GM12878 (cell line): ENCODE data around the gene AIG1.

Experiments used
- EZH2 ChIP-seq: IDR thresholded peaks from 2 replicates; pipeline ENCODE4 v1.6.1; 2012; ENCODE audit warnings: low read depth, mild to moderate bottlenecking, control low read depth, inconsistent platforms, low read length, borderline replicate concordance; ENCODE audit not compliant: control insufficient read depth
- MEF2A ChIP-seq: IDR thresholded peaks from 2 replicates; pipeline ENCODE4 v1.6.1; 2011; ENCODE audit warnings: low read depth, mild to moderate bottlenecking, low read length, moderate library complexity; ENCODE audit not compliant: insufficient read depth
- NR2C1 ChIP-seq: fragments of 450-650 bp; IDR thresholded peaks from 2 replicates; pipeline ENCODE4 v1.6.1; 2017; ENCODE audit warnings: antibody characterized with exemption, mild to moderate bottlenecking, moderate library complexity
- NR2C2 ChIP-seq: IDR thresholded peaks from 2 replicates; pipeline ENCODE4 v1.6.1; 2011; ENCODE audit warnings: borderline replicate concordance, low read depth; ENCODE audit not compliant: control insufficient read depth, insufficient read length
- NRF1 ChIP-seq: conservative IDR thresholded peaks from 2 replicates; pipeline ENCODE4 v1.6.1; 2011; ENCODE audit warnings: mild to moderate bottlenecking, low read depth, low read length, improper control_type of control experiment
- POLR2AphosphoS5 ChIP-seq: IDR thresholded peaks from 2 replicates; pipeline ENCODE4 v1.6.1; 2011; ENCODE audit warnings: mild to moderate bottlenecking, low read length, inconsistent platforms
- ZNF207 ChIP-seq: fragments of 450-650 bp; IDR thresholded peaks from 2 replicates; pipeline ENCODE4 v1.6.1; 2014; ENCODE audit warnings: antibody characterized with exemption, mild to moderate bottlenecking, borderline replicate concordance
- TF ChIP-seq, protein P1 (sequence below): IDR thresholded peaks from 2 replicates; pipeline ENCODE4 v1.6.1; 2011; ENCODE audit warnings: low read depth, low read length, improper control_type of control experiment, borderline replicate concordance
- TF ChIP-seq, protein P2 (sequence below), 3 experiments: IDR thresholded peaks in 2 of 3; conservative IDR thresholded peaks in 1 of 3; 2 replicates each; pipeline ENCODE4 v1.5.1; 2011; ENCODE audit warnings: low read depth in 3 of 3, low read length in 3 of 3, mild to moderate bottlenecking in 3 of 3, control low read depth in 2 of 3, moderate library complexity in 2 of 3, inconsistent platforms in 1 of 3, mixed read lengths in 1 of 3; ENCODE audit not compliant: control insufficient read depth in 2 of 3, insufficient read depth in 1 of 3; ENCODE audit errors: extremely low read depth in 1 of 3

DNA sequence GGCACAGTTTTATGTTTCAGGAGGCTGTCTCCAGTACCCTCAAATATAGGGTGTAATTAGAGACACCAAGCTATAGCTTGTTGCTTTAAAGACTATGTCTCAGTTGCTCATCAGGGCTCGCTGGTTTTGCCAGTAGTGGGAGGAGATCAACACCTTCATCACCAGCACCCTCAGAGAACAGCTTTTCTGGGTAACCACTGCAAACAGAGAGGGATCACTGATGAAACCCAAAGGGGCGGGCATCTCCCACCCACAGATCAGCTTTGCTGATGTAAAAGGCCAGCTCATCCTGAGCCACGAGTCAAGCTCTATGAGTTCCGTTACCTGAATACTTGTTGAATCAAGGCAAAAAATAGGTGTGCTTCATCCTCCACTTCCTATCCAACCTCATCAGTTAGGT, 187.7 kb downstream of the AIG1 start:
- TF ChIP-seq, protein P1, sequence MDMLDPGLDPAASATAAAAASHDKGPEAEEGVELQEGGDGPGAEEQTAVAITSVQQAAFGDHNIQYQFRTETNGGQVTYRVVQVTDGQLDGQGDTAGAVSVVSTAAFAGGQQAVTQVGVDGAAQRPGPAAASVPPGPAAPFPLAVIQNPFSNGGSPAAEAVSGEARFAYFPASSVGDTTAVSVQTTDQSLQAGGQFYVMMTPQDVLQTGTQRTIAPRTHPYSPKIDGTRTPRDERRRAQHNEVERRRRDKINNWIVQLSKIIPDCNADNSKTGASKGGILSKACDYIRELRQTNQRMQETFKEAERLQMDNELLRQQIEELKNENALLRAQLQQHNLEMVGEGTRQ = no peak
- no peak for TF ChIP-seq MEF2A
- TF ChIP-seq, protein P2, sequence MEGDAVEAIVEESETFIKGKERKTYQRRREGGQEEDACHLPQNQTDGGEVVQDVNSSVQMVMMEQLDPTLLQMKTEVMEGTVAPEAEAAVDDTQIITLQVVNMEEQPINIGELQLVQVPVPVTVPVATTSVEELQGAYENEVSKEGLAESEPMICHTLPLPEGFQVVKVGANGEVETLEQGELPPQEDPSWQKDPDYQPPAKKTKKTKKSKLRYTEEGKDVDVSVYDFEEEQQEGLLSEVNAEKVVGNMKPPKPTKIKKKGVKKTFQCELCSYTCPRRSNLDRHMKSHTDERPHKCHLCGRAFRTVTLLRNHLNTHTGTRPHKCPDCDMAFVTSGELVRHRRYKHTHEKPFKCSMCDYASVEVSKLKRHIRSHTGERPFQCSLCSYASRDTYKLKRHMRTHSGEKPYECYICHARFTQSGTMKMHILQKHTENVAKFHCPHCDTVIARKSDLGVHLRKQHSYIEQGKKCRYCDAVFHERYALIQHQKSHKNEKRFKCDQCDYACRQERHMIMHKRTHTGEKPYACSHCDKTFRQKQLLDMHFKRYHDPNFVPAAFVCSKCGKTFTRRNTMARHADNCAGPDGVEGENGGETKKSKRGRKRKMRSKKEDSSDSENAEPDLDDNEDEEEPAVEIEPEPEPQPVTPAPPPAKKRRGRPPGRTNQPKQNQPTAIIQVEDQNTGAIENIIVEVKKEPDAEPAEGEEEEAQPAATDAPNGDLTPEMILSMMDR (IDR thresholded peaks at IDR 0.05 in 2 of 3, conservative IDR thresholded peaks at IDR 0.05 in 1 of 3; ENCODE audit: control insufficient read depth in 2 of 3, extremely low read depth in 1 of 3, insufficient read depth in 1 of 3, low read depth in 3 of 3, low read length in 3 of 3) = no peak
- no peak for TF ChIP-seq NR2C1
- TF ChIP-seq ZNF207 = no peak
- TF ChIP-seq POLR2AphosphoS5 = no peak
- no peak for TF ChIP-seq NR2C2
- no peak for TF ChIP-seq EZH2
- no peak for TF ChIP-seq NRF1
